ENCODE results near the gene HMGN4.

DNA sequence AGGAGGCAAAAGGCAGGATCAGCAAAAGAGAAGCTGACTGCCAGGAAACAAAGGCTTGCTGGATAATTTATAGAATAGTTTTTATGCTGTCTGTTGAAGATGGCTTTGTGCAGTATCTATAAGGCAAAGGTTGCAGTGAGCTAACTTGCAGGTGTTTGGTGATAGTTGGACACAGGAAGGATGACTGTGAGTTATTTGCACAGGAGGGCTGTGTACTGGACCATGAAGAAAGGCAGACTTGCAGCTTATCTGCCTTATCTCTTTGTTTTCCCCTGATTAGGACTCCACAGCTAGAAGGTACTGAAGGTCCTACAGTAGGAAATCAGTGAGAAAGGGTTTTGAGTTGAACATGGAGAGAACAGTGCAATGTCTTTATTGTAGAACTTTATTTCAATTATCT, 36.0 kb upstream of the HMGN4 start:
- TF ChIP-seq GTF2F1 (IDR thresholded peaks at IDR 0.05; ENCODE audit: borderline replicate concordance, low read depth, low read length) (no peak), HDAC2 (IDR thresholded peaks at IDR 0.05; ENCODE audit: borderline replicate concordance in 1 of 2, low read depth in 2 of 2, low read length in 2 of 2) (no peak), SUZ12 (IDR thresholded peaks at IDR 0.05; ENCODE audit: low read length) (no peak), PHF8 (conservative IDR thresholded peaks at IDR 0.05; ENCODE audit: low read depth, low read length) (no peak), FOSL1 (IDR thresholded peaks at IDR 0.05; ENCODE audit: insufficient read depth, low read depth, low read length) (no peak), CEBPB (IDR thresholded peaks at IDR 0.05; ENCODE audit: low read depth, low read length) (no peak)
- TF ChIP-seq, protein P1, sequence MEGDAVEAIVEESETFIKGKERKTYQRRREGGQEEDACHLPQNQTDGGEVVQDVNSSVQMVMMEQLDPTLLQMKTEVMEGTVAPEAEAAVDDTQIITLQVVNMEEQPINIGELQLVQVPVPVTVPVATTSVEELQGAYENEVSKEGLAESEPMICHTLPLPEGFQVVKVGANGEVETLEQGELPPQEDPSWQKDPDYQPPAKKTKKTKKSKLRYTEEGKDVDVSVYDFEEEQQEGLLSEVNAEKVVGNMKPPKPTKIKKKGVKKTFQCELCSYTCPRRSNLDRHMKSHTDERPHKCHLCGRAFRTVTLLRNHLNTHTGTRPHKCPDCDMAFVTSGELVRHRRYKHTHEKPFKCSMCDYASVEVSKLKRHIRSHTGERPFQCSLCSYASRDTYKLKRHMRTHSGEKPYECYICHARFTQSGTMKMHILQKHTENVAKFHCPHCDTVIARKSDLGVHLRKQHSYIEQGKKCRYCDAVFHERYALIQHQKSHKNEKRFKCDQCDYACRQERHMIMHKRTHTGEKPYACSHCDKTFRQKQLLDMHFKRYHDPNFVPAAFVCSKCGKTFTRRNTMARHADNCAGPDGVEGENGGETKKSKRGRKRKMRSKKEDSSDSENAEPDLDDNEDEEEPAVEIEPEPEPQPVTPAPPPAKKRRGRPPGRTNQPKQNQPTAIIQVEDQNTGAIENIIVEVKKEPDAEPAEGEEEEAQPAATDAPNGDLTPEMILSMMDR (IDR thresholded peaks at IDR 0.05; ENCODE audit: control extremely low read depth in 1 of 3, insufficient read depth in 1 of 3, low read depth in 1 of 3, low read length in 3 of 3): no peak
